ENCODE measurements around the gene PSMD2.

PSMD2 gene

GRCh38 chr3:184343200-184343876, 44.3 kb downstream of the PSMD2 start:
- DNase-seq, result no peak

GRCh38 chr3:184344579-184345316, 45.7 kb downstream of the PSMD2 start:
- DNase-seq, result no peak

- peak; percentile 97 for DNase-seq
Observed at GRCh38 chr3:184345317-184346144, 46.5 kb downstream of the PSMD2 start.

GRCh38 chr3:184346480-184347190, 47.6 kb downstream of the PSMD2 start:
- DNase-seq, result no peak

GRCh38 chr3:184347321-184348056, 48.4 kb downstream of the PSMD2 start:
- peak; percentile 88 for DNase-seq

GRCh38 chr3:184348057-184348382, 49.0 kb downstream of the PSMD2 start:
- no peak for DNase-seq

- DNase-seq, result no peak
Observed at GRCh38 chr3:184349563-184350470, 50.8 kb downstream of the PSMD2 start.

- no peak for DNase-seq
Observed at GRCh38 chr3:184350618-184351017, 51.6 kb downstream of the PSMD2 start.

GRCh38 chr3:184351511-184352148, 52.6 kb downstream of the PSMD2 start:
- DNase-seq, result peak; percentile 37

GRCh38 chr3:184352149-184352785, 53.2 kb downstream of the PSMD2 start:
- no peak for DNase-seq

- DNase-seq, result no peak
Observed at GRCh38 chr3:184352897-184353545, 54.0 kb downstream of the PSMD2 start.

- no peak for DNase-seq
Observed at GRCh38 chr3:184353546-184353941, 54.5 kb downstream of the PSMD2 start.

GRCh38 chr3:184354121-184354728, 55.2 kb downstream of the PSMD2 start:
- DNase-seq, result peak; percentile 73

GRCh38 chr3:184354754-184355153, 55.7 kb downstream of the PSMD2 start:
- no peak for DNase-seq

GRCh38 chr3:184355261-184356040, 56.4 kb downstream of the PSMD2 start:
- DNase-seq, result no peak

GRCh38 chr3:184357248-184358123, 58.4 kb downstream of the PSMD2 start:
- no peak for DNase-seq

GRCh38 chr3:184358124-184358767, 59.2 kb downstream of the PSMD2 start:
- no peak for DNase-seq

All from hematopoietic multipotent progenitor cell treated with erythropoietin and hydrocortisone succinate and interleukin-3 and kit ligand, for 6 days (in vitro differentiated cells).